Spleen (tissue), 11 donors: ENCODE data around the gene B9D1. TPM values are rescaled to one million over a fixed set of nuclear protein-coding genes. Genes with fewer than 3 reads are reported as not detected.

Source experiments
- DNase-seq: peaks from one replicate; pipeline ENCODE4 v3.0.0-alpha.2; 2020
- H3K27ac ChIP-seq, 8 donors: fragments of 200-600 bp; sonication (generic) in 7 of 8; 1 replicate in 4 of 8; 2 replicates in 4 of 8; pipeline versions ENCODE4 v1.5.0 to v1.8.0; 2016 to 2021; ENCODE audit warnings: inconsistent platforms in 4 of 8, mild to moderate bottlenecking in 4 of 8, moderate library complexity in 1 of 8
- H3K27me3 ChIP-seq, 7 donors: fragments of 200-600 bp; sonication (generic) in 6 of 7; replicated peaks in 1 of 7; 1 replicate in 4 of 7; 2 replicates in 3 of 7; pipeline versions ENCODE4 v1.5.0 to v1.8.0; 2016 to 2021; ENCODE audit warnings: inconsistent platforms in 3 of 7, mild to moderate bottlenecking in 1 of 7
- H3K36me3 ChIP-seq, 6 donors: fragments of 200-600 bp; sonication (generic) in 5 of 6; 1 replicate in 4 of 6; 2 replicates in 2 of 6; pipeline versions ENCODE4 v1.5.0 to v1.8.0; 2016 to 2021; ENCODE audit warnings: inconsistent platforms in 2 of 6
- H3K4me1 ChIP-seq, 6 donors: fragments of 200-600 bp; sonication (generic) in 5 of 6; 1 replicate in 3 of 6; 2 replicates in 3 of 6; pipeline versions ENCODE4 v1.5.0 to v1.8.0; 2016 to 2021; ENCODE audit warnings: inconsistent platforms in 3 of 6
- H3K4me3 ChIP-seq, 8 donors: fragments of 200-600 bp; sonication (generic) in 7 of 8; 1 replicate in 4 of 8; 2 replicates in 4 of 8; pipeline versions ENCODE4 v1.5.0 to v1.8.0; 2016 to 2021; ENCODE audit warnings: inconsistent platforms in 4 of 8, mild to moderate bottlenecking in 4 of 8, moderate library complexity in 2 of 8
- H3K9me3 ChIP-seq, 8 donors: fragments of 200-600 bp; sonication (generic) in 7 of 8; 1 replicate in 4 of 8; 2 replicates in 4 of 8; pipeline versions ENCODE4 v1.5.0 to v1.8.0; 2016 to 2021; ENCODE audit warnings: inconsistent platforms in 4 of 8
- CTCF ChIP-seq, 11 experiments: fragments of 200-600 bp in 7 of 11; fragments of 450-650 bp in 4 of 11; sonication (generic) in 4 of 11; IDR thresholded peaks in 8 of 11; conservative IDR thresholded peaks in 3 of 11; 1 replicate in 7 of 11; 2 replicates in 4 of 11; pipeline versions ENCODE4 v1.4.0 to v1.8.0; 2016 to 2021; ENCODE audit warnings: antibody characterized with exemption in 11 of 11, inconsistent platforms in 4 of 11, mild to moderate bottlenecking in 1 of 11
- POLR2A ChIP-seq, 3 donors: fragments of 450-650 bp; IDR thresholded peaks; one replicate each; pipeline ENCODE4 v1.5.1; 2017; ENCODE audit warnings: antibody characterized with exemption in 3 of 3, mild to moderate bottlenecking in 1 of 3
- POLR2AphosphoS5 ChIP-seq, 3 donors: sonication (generic); formaldehyde crosslinking; IDR thresholded peaks; one replicate each; pipeline ENCODE4 v1.5.1; 2017; ENCODE audit warnings: antibody characterized with exemption in 3 of 3
- WGBS, 5 donors: extraction: QIAGEN DNeasy Blood & Tissue Kit in 3 of 5; methylation state at CpG; one replicate each; pipeline versions ENCODE4 v1.1.5 to v1.1.7; 2013 to 2018; 5-methylcytosine and 5-hydroxymethylcytosine counted together
- intact Hi-C: fragments of 100-400 bp; cut with DNase I; formaldehyde crosslinking; loops from one replicate; pipeline ENCODE4 v1.15.0; 2023; ENCODE audit warnings: low total_unique reads
- polyA plus RNA-seq, 3 donors: library from polyadenylated mRNA; stranded (reverse); fragments of 200-250 nt; gene quantifications; one replicate each; pipeline ENCODE4 v1.2.1, GENCODE V29; 2013
- total RNA-seq, 7 donors: library from RNA; depleted of rRNA in 3 of 7; stranded (reverse); fragments of >200 nt in 3 of 7; fragmentation: NEBNext Ultra II Directional in 4 of 7; extraction: Animal tissue kit (Norgen Biotek cat#: 25700) in 4 of 7; gene quantifications; one replicate each; pipeline versions ENCODE4 v1.1.0 to v1.2.1, GENCODE V29; 2016 to 2021
- donor health status: healthy with polysubstance abuse.
- donor health status: DM: no; HTN: no; CAD: no; lungs with moderate emphysema.
- donor health status: DM: no; HTN: no; CAD: no.
- donor health status: Bipolar disorder and iron deficiency.
- donor health status: healthy.
- donor health status: DM: no; HTN: no; CAD: no.
- donor health status: DM: yes; HTN: yes; CAD: no.

The B9D1 gene
- total and polyA plus RNA-seq, 10 donors: 4.3 to 14.1 (median 7.3) TPM

- TF ChIP-seq CTCF (IDR thresholded peaks at IDR 0.05 in 8 of 11, conservative IDR thresholded peaks at IDR 0.05 in 3 of 11): no peak
- TF ChIP-seq POLR2AphosphoS5 (IDR thresholded peaks at IDR 0.05): no peak
- TF ChIP-seq POLR2A (IDR thresholded peaks at IDR 0.05): no peak
- whole genome bisulfite sequencing, 5 donors: 69 to 78% (median 77%) methylated on average over 7 to 8 of the region's 8 CpGs
- intact Hi-C loops: no loop called here
These were observed 10.5 kb upstream of the B9D1 start for GRCh38 chr17:19372866-19373504.

GRCh38 chr17:19372439-19372838, 9.9 kb upstream of the B9D1 start:
- TF ChIP-seq POLR2AphosphoS5 (IDR thresholded peaks at IDR 0.05) (no peak), POLR2A (IDR thresholded peaks at IDR 0.05) (no peak), CTCF (IDR thresholded peaks at IDR 0.05 in 8 of 11, conservative IDR thresholded peaks at IDR 0.05 in 3 of 11) (no peak)
- no peak overlapping the region for H3K27ac ChIP-seq
- H3K36me3 ChIP-seq: no peaks in the 10 kb centered on the region
- 69 to 83% (median 72%) methylated on average over 12 of the region's 12 CpGs for WGBS, 5 donors
- no peak for DNase-seq
- H3K4me1 ChIP-seq: peaks cover 20 to 72% (median 49%) of the 10 kb centered on the region in 6 donors
- H3K4me3 ChIP-seq: no peak overlapping the region
- H3K27me3 ChIP-seq: no peaks in the 10 kb centered on the region
- no peaks in the 10 kb centered on the region for H3K9me3 ChIP-seq
- intact Hi-C loops: no loop called here

More at GRCh38 chr17:19372866-19373504, 10.5 kb upstream of the B9D1 start:
- DNase-seq: no peak
- H3K4me1 ChIP-seq: peaks cover 20 to 72% (median 50%) of the 10 kb centered on the region in 6 donors
- H3K9me3 ChIP-seq: no peaks in the 10 kb centered on the region
- no peak overlapping the region for H3K4me3 ChIP-seq
- no peaks in the 10 kb centered on the region for H3K36me3 ChIP-seq
- no peaks in the 10 kb centered on the region for H3K27me3 ChIP-seq
- no peak overlapping the region for H3K27ac ChIP-seq

GRCh38 chr17:19372011-19372370, 9.5 kb upstream of the B9D1 start:
- Histone ChIP-seq H3K27me3 (no peaks in the 10 kb centered on the region), H3K36me3 (no peaks in the 10 kb centered on the region), H3K4me1 (peaks cover 20 to 67% (median 45%) of the 10 kb centered on the region in 6 donors), H3K27ac (peak overlapping the region in 2 of 8 donors; percentile 77 to 84), H3K9me3 (no peaks in the 10 kb centered on the region), H3K4me3 (no peak overlapping the region)
- 67 to 90% (median 82%) methylated on average over 9 of the region's 9 CpGs for WGBS, 5 donors
- intact Hi-C loops: no loop called here
- no peak for DNase-seq
- TF ChIP-seq CTCF (IDR thresholded peaks at IDR 0.05 in 8 of 11, conservative IDR thresholded peaks at IDR 0.05 in 3 of 11): no peak
- TF ChIP-seq POLR2A (IDR thresholded peaks at IDR 0.05): no peak
- no peak for TF ChIP-seq POLR2AphosphoS5 (IDR thresholded peaks at IDR 0.05)

- no peak for DNase-seq
- H3K36me3 ChIP-seq: no peaks in the 10 kb centered on the region
- no peak for TF ChIP-seq POLR2A (IDR thresholded peaks at IDR 0.05)
- TF ChIP-seq POLR2AphosphoS5 (IDR thresholded peaks at IDR 0.05): no peak
- no peak for TF ChIP-seq CTCF (IDR thresholded peaks at IDR 0.05 in 8 of 11, conservative IDR thresholded peaks at IDR 0.05 in 3 of 11)
- intact Hi-C loops: no loop called here
- no peaks in the 10 kb centered on the region for H3K9me3 ChIP-seq
- no peaks in the 10 kb centered on the region for H3K27me3 ChIP-seq
- peaks cover 20 to 62% (median 39%) of the 10 kb centered on the region in 6 donors for H3K4me1 ChIP-seq
- H3K4me3 ChIP-seq: no peak overlapping the region
- H3K27ac ChIP-seq: peak overlapping the region in 4 of 8 donors; percentile 63 to 84 (median 72)
- 57 to 70% (median 65%) methylated on average over 7 of the region's 7 CpGs for WGBS, 5 donors
These were observed 8.9 kb upstream of the B9D1 start for GRCh38 chr17:19371259-19372010.
